ENCODE results near the gene SMAD9.
"Not testable (repeated sequence)": the region's sequence is repeated elsewhere in the genome, so short reads cannot be mapped to it uniquely, and the experiment has no call there.

SMAD9 gene

GRCh38 chr13:36910545-36910944 lies 9.5 kb downstream of the SMAD9 start:
- DNase-seq (ENCODE audit: low spot score), result no peak

GRCh38 chr13:36907821-36908220 lies 12.2 kb downstream of the SMAD9 start:
- DNase-seq (ENCODE audit: low spot score), result no peak

GRCh38 chr13:36907266-36907665 lies 12.8 kb downstream of the SMAD9 start:
- DNase-seq (ENCODE audit: low spot score), result no peak

- DNase-seq (ENCODE audit: low spot score), result no peak
Measured at GRCh38 chr13:36905944-36906343, 14.1 kb downstream of the SMAD9 start.

GRCh38 chr13:36903925-36904595 lies 16.0 kb downstream of the SMAD9 start:
- no peak for DNase-seq (ENCODE audit: low spot score)

- DNase-seq (ENCODE audit: low spot score), result no peak
Measured at GRCh38 chr13:36897054-36897616, 22.9 kb downstream of the SMAD9 start.

GRCh38 chr13:36891752-36892151 lies 28.3 kb downstream of the SMAD9 start:
- no peak for DNase-seq (ENCODE audit: low spot score)

GRCh38 chr13:36888645-36889044 lies 31.4 kb downstream of the SMAD9 start:
- no peak for DNase-seq (ENCODE audit: low spot score)

- DNase-seq (ENCODE audit: low spot score), result no peak
Measured at GRCh38 chr13:36887758-36888521, 32.1 kb downstream of the SMAD9 start.

- DNase-seq (ENCODE audit: low spot score), result no peak
Measured at GRCh38 chr13:36885901-36886300, 34.1 kb downstream of the SMAD9 start.

GRCh38 chr13:36884235-36884634 lies 35.8 kb downstream of the SMAD9 start:
- DNase-seq (ENCODE audit: low spot score), result no peak

- no peak for DNase-seq (ENCODE audit: low spot score)
Measured at GRCh38 chr13:36883824-36884223, 36.2 kb downstream of the SMAD9 start.

- not testable (repeated sequence) for DNase-seq (ENCODE audit: low spot score)
Measured at GRCh38 chr13:36883392-36883791, 36.6 kb downstream of the SMAD9 start.

GRCh38 chr13:36882829-36883390 lies 37.1 kb downstream of the SMAD9 start:
- no peak for DNase-seq (ENCODE audit: low spot score)

- no peak for DNase-seq (ENCODE audit: low spot score)
Measured at GRCh38 chr13:36880961-36881360, 39.1 kb downstream of the SMAD9 start.

- DNase-seq (ENCODE audit: low spot score), result no peak
Measured at GRCh38 chr13:36879218-36879938, 40.7 kb downstream of the SMAD9 start.

- DNase-seq (ENCODE audit: low spot score), result no peak
Measured at GRCh38 chr13:36875961-36876360, 44.1 kb downstream of the SMAD9 start.

GRCh38 chr13:36875431-36875830 lies 44.6 kb downstream of the SMAD9 start:
- no peak for DNase-seq (ENCODE audit: low spot score)

GRCh38 chr13:36872621-36873020 lies 47.4 kb downstream of the SMAD9 start:
- DNase-seq (ENCODE audit: low spot score), result no peak

GRCh38 chr13:36870050-36870692 lies 49.9 kb downstream of the SMAD9 start:
- no peak for DNase-seq (ENCODE audit: low spot score)

GRCh38 chr13:36866232-36866631 lies 53.8 kb downstream of the SMAD9 start:
- DNase-seq (ENCODE audit: low spot score), result no peak

- no peak for DNase-seq (ENCODE audit: low spot score)
Measured at GRCh38 chr13:36865265-36865664, 54.8 kb downstream of the SMAD9 start.

Data from CD4-positive, alpha-beta T cell treated with Interleukin-15 for 4 hours (primary cell).